CD4-positive, alpha-beta T cell treated with Interferon alpha-2 for 1 hour (primary cell): Measurements from ENCODE around the gene PLEKHM2.

Experiments used
- DNase-seq, 2 donors: peaks; one replicate each; pipeline ENCODE4 v3.0.0-alpha.2; 2020 to 2022

Gene PLEKHM2

DNA sequence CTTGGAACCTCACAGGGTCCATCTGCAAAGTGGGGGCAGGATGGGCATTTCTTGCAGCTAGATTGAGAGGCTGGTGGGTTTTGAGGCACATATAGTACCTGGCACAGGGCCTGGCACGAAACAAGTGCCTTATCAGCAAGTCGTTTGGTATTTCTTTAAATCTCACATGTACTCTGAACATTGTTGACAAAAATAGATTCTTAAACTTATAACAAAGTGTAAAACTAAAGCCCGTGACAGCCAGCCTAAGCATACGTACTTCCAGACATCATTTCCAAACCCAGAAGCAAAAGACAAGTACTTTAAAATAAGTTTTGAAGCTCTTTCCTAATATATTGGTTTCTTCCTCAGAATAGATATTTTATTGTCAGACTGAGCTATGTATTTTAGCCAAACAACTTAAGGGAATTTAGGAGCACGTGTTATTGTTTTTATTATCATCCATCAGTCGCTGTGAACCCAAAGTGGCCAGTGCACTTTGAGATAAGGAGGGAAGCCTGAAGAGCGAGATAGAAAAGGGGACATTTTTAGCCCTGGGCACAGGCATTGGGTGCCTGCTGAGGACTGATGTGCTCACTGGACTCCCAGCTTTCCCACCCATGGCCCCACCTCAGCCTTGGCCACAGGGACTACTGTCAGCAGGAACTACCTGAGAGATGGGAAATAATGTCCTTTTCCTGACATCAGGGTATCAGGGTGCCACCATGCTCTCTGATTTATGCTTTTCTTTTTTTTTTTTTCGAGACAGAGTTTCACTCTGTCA is 77.4 kb downstream of the PLEKHM2 start:
- DNase-seq: no peak

DNA sequence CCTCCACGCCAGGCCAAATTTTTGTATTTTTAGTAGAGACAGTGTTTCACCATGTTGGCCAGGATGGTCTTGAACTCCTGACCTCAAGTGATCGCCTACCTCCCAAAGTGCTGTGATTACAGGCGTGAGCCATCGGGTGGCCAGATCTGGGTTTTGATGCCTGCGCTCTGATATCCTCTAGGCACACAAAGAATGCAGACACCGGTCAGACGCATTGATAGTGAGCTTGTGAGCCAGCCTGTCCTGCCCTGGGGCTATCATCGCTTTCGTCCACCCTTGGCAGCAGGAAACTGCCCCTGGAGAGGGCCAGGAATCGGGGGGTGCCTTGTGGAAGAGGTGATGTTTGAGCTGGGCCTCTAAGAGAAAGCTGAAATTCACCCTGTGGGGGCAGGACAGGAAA is 78.4 kb downstream of the PLEKHM2 start:
- no peak for DNase-seq

- DNase-seq: no peak
These were observed 80.2 kb downstream of the PLEKHM2 start for GRCh38 chr1:15764269-15764764.

- DNase-seq: no peak
These were observed 80.8 kb downstream of the PLEKHM2 start for GRCh38 chr1:15764890-15765289.

DNA sequence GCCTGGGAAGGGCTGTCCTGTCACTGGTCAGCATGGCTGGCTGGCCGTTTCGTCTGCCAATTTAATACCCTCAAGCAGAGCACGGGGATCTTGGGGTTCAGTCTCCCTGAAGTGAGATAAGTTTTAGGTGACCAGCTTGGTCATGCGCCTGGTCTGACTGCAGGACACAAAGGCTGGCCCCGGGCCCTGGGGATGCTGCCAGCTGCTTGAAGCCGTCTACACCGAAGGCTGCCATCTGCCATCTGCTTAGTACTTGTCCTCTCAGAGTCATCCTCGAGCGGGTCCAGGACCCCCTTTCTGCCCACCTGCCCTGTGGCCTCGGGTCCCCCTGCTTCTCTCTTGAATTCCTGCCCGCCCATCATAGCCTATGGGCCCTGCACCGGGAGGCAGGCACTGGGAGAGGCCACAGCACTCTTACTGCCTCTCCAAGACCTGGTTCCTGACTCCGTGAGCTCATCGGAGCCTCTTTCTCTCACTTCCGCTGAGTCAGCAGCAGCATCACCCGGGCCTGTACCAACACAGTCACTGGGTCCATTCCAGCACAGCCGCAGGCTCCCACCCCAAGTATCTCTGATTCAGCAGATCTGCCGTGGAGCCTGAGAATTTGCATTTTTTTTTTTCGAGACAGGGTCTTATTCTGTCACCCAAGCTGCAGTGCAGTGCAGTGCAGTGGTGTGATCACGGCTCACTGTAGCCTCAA is 81.5 kb downstream of the PLEKHM2 start:
- no peak for DNase-seq

- DNase-seq: no peak
These were observed 83.8 kb downstream of the PLEKHM2 start for GRCh38 chr1:15767941-15768340.

- no peak for DNase-seq
These were observed 84.3 kb downstream of the PLEKHM2 start for GRCh38 chr1:15768388-15768787.

DNA sequence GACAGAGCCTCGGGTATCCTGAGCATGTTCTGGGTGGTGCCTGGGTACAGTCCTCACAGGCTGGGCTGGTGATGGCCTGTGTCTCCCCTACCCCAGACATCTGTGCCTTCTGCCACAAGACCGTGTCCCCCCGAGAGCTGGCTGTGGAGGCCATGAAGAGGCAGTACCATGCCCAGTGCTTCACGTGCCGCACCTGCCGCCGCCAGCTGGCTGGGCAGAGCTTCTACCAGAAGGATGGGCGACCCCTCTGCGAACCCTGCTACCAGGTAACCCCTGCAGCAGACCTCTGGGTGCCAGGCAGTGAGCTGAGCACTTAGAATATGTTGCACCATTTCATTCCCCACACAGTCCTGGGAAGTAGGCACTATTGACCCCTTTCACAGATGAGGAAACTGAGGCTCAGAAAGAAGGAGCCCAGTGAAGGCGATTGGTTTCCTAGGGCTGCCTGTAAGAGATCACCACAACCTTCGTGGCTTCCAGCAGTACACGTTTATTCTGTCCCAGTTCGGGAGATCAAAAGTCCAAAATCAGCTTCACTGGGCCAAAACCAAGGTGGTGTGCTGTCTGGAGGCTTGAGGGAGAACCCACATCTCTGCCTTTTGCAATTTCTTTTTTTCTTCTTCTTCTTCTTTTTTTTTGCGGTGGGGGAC is 86.3 kb downstream of the PLEKHM2 start:
- no peak for DNase-seq

- no peak for DNase-seq
These were observed 87.9 kb downstream of the PLEKHM2 start for GRCh38 chr1:15771836-15772515.

GRCh38 chr1:15775706-15776105 is 91.6 kb downstream of the PLEKHM2 start:
- DNase-seq: no peak

DNA sequence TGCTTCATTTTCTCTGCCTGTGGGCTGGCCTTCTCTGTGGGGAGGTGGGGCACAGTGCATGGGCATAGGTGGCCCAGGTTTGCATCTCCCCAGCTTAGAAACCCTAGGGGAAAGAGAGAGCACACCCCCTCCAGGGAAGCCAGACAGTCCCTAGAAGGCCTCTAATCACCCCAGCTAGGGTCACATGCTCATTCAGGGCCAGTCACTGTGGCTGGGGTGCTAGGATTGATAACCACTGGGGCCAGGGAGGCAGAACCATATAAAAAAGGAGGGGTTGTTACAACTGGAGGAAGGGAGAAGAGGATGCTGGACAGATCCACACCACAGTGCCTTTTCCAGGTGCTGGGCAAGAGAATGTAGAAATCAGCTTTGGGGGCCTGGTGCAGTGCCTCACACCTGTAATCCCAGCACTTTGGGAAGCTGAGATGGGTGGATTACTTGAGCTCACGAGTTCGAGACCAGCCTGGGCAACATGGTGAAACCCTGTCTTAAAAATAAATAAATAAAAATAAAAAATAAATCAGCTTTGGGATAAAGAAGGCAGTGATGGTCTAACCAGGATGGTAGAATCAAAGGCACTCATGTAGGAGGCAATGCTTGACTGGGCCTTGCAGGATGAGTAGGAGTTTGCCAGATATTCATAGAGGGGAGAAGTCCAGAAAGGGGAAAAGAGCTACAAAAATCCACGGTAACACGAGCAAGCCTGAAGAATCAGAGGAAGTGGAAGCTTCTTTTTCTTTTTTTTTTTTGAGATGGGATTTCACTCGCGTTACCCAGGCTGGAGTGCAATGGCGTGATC is 94.0 kb downstream of the PLEKHM2 start:
- DNase-seq: no peak
